Tibial nerve (tissue), 4 donors: ENCODE measurements around the gene DMAP1.

Experiments used
- EP300 ChIP-seq, 2 donors: sonication (generic); formaldehyde crosslinking; IDR thresholded peaks; one replicate each; pipeline ENCODE4 v1.6.1; 2017; ENCODE audit warnings: antibody characterized with exemption in 2 of 2, mild to moderate bottlenecking in 1 of 2
- POLR2A ChIP-seq, 2 donors: fragments of 450-650 bp; IDR thresholded peaks; one replicate each; pipeline ENCODE4 v1.6.1; 2017; ENCODE audit warnings: antibody characterized with exemption in 2 of 2, mild to moderate bottlenecking in 2 of 2, moderate library complexity in 2 of 2
- TF ChIP-seq, protein P1 (sequence below), 5 experiments: fragments of 200-600 bp in 3 of 5; fragments of 450-650 bp in 2 of 5; sonication (generic) in 3 of 5; IDR thresholded peaks; one replicate each; pipeline ENCODE4 v1.5.1; 2016 to 2019; ENCODE audit warnings: antibody characterized with exemption in 5 of 5, mild to moderate bottlenecking in 3 of 5, moderate library complexity in 2 of 5

DNA sequence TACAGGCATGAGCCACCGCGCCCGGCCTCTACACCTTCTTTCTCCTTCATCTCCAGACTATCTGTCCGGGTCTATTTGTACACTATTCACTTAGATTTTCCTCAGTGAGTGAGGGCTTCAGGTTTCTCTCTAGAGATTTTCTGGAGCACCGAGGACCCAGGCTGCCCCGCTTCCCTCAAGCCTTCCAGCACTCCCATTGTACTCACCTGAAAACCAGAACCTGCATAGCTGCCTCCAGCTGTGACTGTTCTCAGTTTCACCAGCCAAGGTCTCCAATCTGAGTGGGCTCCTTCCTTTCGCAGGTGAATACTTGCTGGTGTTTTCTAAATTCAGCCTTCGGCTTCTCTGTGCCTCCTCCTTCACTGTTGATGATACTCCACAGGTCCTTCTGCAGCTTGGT is 12.9 kb upstream of the DMAP1 start:
- TF ChIP-seq POLR2A (IDR thresholded peaks at IDR 0.05) (no peak), EP300 (IDR thresholded peaks at IDR 0.05) (no peak)
- TF ChIP-seq, protein P1, sequence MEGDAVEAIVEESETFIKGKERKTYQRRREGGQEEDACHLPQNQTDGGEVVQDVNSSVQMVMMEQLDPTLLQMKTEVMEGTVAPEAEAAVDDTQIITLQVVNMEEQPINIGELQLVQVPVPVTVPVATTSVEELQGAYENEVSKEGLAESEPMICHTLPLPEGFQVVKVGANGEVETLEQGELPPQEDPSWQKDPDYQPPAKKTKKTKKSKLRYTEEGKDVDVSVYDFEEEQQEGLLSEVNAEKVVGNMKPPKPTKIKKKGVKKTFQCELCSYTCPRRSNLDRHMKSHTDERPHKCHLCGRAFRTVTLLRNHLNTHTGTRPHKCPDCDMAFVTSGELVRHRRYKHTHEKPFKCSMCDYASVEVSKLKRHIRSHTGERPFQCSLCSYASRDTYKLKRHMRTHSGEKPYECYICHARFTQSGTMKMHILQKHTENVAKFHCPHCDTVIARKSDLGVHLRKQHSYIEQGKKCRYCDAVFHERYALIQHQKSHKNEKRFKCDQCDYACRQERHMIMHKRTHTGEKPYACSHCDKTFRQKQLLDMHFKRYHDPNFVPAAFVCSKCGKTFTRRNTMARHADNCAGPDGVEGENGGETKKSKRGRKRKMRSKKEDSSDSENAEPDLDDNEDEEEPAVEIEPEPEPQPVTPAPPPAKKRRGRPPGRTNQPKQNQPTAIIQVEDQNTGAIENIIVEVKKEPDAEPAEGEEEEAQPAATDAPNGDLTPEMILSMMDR (IDR thresholded peaks at IDR 0.05): no peak
